Islet precursor cell (in vitro differentiated cells): ENCODE results near the gene IL9.
"Not testable (repeated sequence)": the region's sequence is repeated elsewhere in the genome, so short reads cannot be mapped to it uniquely, and the experiment has no call there.

Source experiments
- DNase-seq: peaks from one replicate; pipeline ENCODE4 v3.0.0-alpha.2; 2018

IL9 gene

DNA sequence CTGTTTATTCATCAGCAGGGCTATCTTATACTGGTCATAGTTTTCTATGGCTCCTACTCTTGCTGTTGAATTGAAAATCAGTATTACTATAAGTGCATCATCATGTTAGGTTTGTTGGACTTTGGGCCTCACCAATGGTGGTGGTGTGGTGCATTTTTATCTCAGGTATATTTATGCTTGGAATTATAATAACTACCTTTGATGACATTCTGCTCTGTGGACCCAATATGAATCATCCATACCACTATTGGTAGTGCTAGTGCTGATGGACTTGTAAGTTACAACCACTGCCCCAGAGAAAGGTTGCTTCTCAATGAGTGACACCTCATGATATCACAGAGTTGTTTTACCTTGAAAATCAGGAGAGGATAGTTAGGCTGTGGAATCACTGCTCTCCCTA, 28.0 kb downstream of the IL9 start:
- no peak for DNase-seq

DNA sequence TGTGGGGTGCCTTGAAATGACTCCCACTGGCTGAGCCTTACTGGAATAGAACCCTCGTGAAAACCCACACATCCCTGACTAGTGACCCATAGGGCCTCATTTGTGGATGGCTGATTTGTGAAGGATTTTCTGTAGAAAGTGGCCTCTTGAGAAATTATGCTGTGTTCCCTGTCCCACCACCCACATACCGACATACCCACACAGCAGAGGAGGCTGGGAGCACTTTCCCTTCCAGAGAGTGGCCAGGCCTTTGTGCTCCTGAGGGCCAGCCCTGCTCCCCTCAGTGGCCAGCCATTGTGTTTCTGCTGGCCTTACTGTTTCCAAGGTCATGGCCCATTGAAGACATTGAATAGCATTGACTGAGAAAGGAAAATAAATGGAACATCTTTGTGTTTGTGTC, 29.6 kb downstream of the IL9 start:
- no peak for DNase-seq

DNA sequence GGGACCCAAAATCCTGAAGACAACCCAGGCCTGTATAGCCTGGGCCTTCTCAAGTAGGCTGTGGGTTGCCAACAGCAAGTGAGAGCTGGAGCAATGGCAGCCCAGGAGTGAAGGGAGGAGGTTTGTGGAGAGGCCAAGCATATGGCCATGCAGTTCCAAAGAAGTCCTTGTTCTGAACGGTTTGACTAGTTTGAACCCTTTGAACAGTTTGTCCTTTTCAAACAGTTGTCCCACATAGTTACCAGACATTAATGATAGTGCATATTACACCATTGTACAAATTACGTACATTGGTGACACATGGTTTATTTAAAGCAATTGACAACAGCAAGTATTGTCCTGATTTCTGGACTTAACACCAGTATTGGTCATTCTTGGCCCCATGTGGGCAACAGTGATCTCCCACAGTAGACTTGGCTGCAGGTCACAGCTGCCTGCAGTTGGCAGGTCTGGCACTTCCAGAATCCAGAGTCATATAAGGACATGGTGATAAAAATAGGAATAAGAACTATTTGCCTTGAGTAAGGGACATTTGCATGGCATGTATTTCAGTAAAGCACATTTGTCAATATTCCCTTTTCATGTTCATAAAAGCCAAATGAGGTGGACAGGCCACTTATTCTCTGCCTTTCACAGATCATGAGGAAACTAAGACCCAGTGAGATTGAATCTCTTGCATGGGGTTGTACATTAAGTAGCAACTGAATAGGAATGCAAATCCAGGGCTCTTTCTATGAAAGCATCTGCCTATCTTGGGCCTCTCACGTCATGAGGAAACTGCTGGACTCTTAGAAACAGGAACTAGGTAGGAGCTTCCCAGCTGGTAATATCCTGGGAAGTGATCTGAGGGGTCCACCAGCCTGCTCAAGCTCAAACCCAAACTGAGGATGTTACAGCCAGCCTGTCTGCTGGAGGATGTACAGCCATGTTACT, 30.9 kb downstream of the IL9 start:
- DNase-seq = no peak

DNA sequence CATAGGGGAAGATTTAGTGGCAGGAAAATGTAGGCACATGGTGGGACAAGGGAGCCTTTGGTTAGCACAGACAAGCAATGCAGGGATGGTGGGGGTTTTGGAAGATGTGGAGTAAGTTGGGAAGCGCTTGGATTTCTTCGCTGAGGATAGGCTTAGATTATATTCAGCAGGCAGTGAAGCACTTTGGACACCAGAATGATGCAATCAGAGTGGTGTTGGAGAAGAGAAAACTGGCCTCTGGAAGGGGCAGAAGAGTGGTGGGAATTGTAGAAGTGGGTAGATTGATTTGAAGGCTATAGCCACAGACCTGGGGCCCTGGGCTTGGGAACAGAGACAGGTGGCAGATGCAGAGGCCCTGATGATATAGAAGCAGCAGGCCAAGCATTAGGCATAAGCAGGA, 32.9 kb downstream of the IL9 start:
- DNase-seq = no peak

DNA sequence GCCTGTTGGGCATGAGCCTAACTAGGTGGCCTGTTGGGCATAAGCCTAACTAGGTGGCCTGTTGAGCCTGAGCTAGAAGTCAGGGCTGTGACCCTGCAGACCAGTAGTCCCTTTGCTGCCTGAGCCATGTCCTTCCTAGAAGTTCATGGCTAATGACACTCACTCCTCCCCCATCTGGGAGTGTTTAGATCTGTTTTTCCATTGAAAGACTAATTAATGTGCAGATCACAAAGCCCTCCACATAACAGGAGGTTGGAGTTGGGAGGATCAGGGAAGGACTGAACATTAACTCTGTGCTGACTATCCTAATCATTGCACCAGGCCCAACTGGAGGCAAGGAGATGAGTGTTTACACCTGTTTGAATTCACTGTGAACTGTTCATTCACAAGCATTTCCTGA, 33.6 kb downstream of the IL9 start:
- DNase-seq = peak; percentile 15

DNA sequence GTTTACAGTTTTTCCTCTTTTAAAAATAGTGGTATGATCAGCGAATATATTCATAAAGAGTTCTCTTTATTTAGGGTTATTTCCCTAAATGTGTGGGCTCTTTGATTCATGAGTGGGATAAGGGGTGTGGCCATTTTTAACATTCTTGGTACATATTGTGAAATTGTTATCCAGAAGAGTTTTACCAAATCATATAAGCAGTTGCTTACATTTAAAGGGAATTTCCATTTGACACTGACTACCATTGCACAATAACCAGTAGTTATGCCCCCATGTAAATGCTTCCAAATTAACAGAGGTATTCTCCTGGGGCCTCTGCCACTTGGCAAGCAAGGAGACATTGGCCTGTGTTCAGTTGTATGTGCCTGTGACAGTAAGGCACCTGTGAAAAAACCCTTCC, 34.0 kb downstream of the IL9 start:
- no peak for DNase-seq

DNA sequence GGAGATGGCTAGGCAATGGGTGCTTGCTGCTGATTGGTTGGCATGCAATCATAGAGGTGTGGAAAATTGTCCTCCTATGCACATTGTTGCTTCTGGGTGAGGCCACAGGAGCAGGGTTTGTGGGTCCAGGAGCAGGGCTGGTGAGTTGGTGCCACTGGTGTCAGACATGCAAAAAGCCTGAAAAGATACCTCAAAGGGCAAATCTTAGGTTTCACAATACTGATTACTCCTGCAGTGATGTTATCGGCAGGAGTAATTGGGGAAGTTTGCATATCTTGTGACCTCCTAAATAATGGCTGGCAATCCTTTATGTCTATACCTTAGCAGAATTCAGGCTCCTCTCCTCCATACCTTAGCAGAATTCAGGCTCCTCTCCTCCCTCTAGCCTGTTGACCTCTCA, 36.0 kb downstream of the IL9 start:
- DNase-seq = no peak

DNA sequence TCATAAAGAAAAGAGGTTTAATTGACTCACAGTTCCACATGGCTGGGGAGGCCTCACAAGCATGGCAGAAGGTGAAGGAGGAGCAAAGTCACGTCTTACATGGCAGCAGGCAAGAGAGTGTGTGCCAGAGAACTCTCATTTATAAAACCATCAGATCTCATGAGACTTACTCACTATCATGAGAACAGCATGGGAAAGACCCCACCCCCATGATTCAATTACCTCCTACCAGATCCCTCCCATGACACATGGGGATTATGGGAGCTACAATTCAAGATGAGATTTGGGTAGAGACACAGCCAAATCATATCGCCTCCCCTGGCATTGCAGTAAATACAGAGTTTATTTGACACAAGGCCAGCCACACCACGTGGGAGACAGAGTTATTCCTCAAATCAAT, 36.5 kb downstream of the IL9 start:
- DNase-seq = not testable (repeated sequence)

DNA sequence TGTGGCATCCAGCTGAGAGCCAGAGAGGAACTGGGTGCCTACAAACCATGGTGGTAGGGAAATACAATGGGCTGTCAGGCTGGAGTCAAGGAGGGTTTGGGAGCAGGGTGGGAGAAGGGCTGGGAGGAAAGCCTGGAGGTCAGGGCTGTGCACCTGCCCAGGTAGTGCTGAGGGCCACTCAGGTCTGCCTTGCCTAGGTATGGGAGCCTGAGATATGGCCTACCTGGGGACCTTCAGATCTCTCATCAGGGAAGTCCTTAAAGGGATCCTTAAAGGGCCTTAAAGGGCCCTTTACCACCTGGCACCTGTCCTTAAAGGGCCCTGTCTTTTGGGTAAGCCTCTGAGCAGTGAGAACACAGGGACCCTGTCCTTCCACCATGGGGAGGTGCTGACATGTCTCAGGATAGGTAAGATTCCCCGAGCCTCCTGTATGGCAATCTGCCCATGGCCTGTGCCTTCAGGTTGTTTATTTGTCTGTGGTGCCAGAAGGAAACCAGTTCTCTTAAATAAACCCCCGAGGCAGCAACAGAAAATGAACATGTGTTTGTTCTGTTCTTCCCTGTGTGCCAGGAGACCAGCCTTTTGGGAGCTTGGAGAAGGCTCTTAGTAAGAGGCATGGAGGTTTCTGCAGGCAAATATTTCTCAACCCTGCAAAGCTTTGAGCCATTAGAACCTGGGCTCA, 37.9 kb downstream of the IL9 start:
- peak; percentile 18 for DNase-seq

DNA sequence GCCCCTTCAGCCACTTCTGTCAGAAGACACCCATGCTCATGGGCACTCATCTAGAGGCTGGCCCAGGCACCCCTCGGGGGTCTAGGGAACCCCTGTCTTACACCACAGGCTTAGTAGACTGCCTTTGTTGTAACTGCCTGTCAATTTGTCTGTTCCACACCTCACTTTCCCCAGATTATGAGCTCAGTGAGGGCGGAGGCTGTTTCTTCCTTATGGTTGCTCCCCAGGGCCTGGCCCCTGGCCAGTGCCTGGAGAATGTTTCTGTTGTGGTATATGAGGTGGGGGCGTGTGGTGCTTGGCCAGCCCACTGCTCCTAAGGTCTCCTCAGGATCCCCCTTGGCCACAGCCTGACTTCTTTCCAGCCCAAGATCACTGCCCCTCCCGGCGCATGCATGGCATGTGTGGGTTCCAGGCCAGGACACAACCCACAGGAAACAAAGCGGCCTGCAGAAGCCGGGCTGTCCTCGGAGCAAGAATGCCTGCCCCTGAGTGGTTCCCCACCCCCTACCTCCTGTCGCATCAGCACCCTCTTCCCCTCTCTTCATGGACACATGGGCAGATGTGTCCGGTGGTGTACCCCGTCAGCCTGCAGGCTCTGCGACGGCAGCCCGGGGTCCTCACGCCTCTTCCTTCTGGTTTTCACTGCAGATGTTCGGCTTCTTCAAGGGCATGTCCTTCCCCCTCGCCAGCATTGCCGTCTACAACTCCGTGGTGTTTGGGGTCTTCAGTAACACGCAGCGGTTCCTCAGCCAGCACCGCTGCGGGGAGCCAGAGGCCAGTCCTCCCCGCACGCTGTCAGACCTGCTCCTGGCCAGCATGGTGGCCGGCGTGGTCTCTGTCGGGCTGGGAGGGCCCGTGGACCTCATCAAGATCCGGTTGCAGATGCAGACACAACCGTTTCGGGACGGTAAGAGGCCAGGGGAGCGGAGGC, 43.5 kb downstream of the IL9 start:
- peak; percentile 50 for DNase-seq

DNA sequence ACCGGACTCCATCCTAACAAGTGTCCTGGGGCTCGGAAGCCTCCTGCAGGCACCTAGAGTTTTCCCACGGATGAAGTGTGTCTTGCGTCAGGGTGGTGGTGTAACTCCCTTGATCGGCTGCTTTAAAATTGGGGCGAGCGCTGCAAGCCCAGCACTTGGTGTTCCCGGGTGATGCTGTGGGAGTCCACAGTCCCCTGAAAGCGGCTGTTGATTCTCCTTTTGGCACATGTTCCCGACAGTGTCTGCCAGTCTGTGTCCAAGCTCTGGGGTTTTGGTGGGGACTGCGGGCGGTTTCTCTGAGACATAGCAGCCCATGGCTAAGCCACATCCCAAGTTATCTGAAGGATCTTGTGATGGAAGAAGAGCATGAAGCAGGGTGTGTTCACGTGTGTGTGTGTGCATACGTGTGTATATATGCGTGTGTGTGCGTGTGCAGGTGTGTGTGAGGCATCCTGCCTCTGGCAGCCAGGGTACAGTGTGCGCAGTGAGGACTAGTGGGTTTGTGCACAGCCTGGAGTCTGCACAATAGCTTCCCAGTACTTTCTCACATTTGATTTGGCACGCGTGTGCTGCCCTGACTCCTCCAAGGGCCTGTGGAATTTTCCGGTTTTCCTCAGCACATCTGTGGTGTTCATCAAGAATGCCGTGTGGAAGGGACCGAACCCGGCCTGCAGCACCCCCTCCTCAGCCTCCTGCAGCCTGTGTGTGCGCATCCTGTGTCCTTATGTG, 44.3 kb downstream of the IL9 start:
- DNase-seq = peak; percentile 16

DNA sequence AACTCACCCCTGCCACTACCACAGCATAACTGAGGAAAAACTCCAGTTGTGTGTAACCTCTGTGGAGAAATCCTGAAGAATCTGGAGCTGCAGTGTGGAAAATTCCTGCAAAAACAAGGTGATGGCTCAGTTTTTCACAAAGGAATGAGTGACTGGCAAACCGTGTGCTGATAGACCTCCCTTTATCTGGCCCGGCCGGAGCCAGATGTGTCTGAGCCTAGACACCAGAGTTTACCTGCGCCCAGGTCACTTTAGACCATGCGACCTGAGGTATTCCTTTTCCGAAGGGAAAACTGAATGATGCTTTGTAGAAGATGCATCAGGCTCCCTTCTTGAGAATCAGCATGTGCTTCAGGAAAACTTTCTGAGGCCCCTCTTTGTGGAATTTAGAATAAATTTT, 45.0 kb downstream of the IL9 start:
- peak; percentile 22 for DNase-seq

DNA sequence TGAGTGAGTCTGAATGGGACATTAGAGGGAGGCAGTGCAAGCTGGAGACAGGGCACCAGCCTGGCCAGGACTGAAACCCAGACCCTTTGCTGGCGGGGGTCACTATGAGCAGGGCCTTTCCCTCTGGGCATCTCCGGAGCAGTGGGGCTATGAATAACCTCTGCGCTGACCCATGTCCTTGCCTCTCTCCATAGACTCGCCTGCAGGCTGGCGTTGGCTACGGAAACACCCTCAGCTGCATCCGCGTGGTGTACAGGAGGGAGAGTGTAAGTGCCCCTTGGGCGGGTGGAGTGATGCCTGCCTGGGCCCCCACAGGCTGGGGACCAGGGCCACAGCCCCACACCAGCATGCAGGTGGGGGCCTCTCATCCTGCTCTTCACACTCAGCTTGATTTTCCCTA, 45.4 kb downstream of the IL9 start:
- DNase-seq = peak; percentile 32

DNA sequence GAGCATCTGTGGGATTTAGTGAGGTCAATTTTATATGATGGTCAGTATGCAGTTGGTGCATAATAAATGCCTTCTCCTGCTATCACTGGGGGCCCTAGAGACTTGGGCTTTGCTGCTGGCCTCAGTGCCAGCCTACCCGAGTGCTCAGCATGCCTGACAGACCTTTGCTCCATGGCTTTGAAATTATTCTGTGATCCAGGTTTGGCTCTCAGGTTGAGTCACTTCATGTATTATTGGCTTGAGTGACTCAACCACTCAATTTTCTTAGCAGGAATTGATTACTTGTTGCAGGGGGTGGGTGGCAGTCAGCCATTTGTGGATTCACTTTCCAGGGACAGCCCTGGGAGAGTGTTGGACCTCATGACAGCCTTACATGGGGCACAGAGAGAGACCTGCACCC, 47.7 kb downstream of the IL9 start:
- no peak for DNase-seq

DNA sequence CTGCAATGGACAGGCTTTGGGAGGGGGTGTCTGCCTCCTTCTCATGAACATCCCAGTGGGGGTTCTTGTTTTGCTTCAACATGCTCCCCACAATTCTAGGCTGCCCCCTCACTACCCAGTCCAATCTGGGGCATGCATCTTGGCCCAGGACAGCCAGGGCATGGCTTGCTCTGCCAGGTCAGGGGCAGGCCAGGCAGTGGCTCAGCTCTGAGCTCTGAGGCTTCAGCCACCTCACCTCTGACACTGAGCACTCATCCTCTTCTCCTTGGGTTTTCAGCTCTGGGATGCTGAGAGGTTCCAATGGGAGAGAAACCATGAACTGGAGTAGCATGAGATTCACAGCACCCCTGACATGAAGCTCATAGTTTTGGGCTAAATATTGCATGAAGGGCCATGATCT, 49.3 kb downstream of the IL9 start:
- peak; percentile 27 for DNase-seq

DNA sequence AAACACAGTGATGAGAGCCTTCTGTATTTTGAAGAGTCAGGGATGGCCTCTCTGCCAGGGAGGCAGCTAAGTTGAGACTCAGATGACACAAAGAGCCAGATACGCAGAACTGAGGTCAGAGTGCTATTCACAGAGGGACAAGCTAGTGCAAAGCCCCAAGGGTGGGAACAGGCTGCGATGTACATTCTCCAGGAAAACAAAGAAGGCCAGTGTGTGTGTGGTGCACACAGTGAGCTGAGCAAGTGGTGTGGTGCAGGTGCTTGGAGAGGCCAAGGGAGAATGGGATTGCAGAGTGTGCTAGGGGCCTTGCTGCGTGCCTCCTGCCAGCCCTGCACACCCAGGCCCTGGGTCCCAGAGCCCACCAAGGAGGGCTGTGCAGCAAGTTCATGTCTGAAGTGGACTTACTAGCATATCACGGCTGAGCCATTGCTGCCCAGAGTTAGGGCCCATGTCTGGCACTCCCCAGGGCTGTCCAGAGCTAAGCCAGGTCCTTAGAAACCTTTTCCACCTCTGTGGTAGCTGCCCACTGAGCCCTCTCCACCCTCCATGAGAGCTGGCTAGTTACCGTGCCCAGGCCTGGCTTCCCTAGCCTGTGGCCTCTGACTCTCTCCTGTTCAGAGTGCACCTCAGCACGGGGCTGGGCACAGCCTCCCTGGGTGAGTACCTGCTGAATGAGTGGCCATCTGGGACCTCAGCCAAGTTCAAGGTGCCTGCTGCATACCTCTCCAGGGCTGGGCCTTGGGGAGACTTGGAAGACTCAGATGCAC, 51.9 kb downstream of the IL9 start:
- peak; percentile 50 for DNase-seq

DNA sequence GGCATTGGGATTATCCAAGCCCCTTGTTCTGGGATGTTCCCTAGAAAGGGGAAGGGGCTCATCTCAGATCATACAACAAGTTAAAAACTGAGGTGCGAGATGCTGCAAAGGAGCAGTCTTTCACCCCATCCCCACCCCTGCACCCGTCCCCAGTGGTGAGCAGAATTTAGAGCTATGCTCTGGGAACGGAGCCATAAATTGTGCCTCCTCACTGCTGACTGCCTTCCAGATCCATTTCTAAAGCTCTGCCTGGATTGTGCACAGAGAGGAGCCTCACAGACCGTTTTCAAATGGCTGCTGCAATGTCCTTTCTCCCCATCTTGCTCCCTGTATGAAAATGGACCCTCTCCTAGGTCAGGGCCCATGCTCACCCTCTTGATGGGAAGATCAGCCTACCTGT, 52.9 kb downstream of the IL9 start:
- peak; percentile 16 for DNase-seq
